Liver (tissue), 3 donors: ENCODE measurements around the gene NAA30.

Experiments used
- EGR1 ChIP-seq, 2 donors: IDR thresholded peaks; 2 replicates each; pipeline ENCODE4 v1.6.1; 2016 to 2018; ENCODE audit warnings: antibody characterized with exemption in 2 of 2, low read depth in 2 of 2
- FOXA1 ChIP-seq: IDR thresholded peaks from 2 replicates; pipeline ENCODE4 v1.6.1; 2016; ENCODE audit warnings: antibody characterized with exemption
- GABPA ChIP-seq, 2 donors: IDR thresholded peaks in 1 of 2; conservative IDR thresholded peaks in 1 of 2; 2 replicates each; pipeline ENCODE4 v1.6.1; 2016; ENCODE audit warnings: antibody characterized with exemption in 2 of 2, mild to moderate bottlenecking in 1 of 2, moderate library complexity in 1 of 2
- HNF4G ChIP-seq: IDR thresholded peaks from 2 replicates; pipeline ENCODE4 v1.6.1; 2016; ENCODE audit warnings: antibody characterized with exemption
- JUND ChIP-seq, 2 donors: IDR thresholded peaks; 2 replicates each; pipeline ENCODE4 v1.6.1; 2016; ENCODE audit warnings: antibody characterized with exemption in 2 of 2
- RAD21 ChIP-seq, 2 donors: IDR thresholded peaks; 2 replicates each; pipeline ENCODE4 v1.6.1; 2016; ENCODE audit warnings: antibody characterized with exemption in 2 of 2, mild to moderate bottlenecking in 2 of 2
- SP1 ChIP-seq: IDR thresholded peaks from 2 replicates; pipeline ENCODE4 v1.6.1; 2018; ENCODE audit warnings: antibody characterized with exemption, mild to moderate bottlenecking
- TAF1 ChIP-seq: conservative IDR thresholded peaks from 2 replicates; pipeline ENCODE4 v1.6.1; 2016; ENCODE audit warnings: antibody characterized with exemption, mild to moderate bottlenecking
- YY1 ChIP-seq: IDR thresholded peaks from 2 replicates; pipeline ENCODE4 v1.6.1; 2016; ENCODE audit warnings: antibody characterized with exemption, mild to moderate bottlenecking
- TF ChIP-seq, protein P1 (sequence below): fragments of 150-350 bp; IDR thresholded peaks from 2 replicates; pipeline ENCODE4 v1.5.1; 2017; ENCODE audit warnings: improper control_type of control experiment, low read depth, low read length; ENCODE audit not compliant: missing input control
- TF ChIP-seq, protein P2 (sequence below): IDR thresholded peaks from 2 replicates; pipeline ENCODE4 v1.6.1; 2016; ENCODE audit warnings: antibody characterized with exemption
- TF ChIP-seq, protein P3 (sequence below): IDR thresholded peaks from 2 replicates; pipeline ENCODE4 v1.6.1; 2016; ENCODE audit warnings: antibody characterized with exemption
- TF ChIP-seq, protein P4 (sequence below): IDR thresholded peaks from 2 replicates; pipeline ENCODE4 v1.6.1; 2016; ENCODE audit warnings: antibody characterized with exemption, mild to moderate bottlenecking
- TF ChIP-seq, protein P5 (sequence below): IDR thresholded peaks from 2 replicates; pipeline ENCODE4 v1.6.1; 2016; ENCODE audit warnings: antibody characterized with exemption
- donor health status: healthy.
- donor health status: healthy.

DNA sequence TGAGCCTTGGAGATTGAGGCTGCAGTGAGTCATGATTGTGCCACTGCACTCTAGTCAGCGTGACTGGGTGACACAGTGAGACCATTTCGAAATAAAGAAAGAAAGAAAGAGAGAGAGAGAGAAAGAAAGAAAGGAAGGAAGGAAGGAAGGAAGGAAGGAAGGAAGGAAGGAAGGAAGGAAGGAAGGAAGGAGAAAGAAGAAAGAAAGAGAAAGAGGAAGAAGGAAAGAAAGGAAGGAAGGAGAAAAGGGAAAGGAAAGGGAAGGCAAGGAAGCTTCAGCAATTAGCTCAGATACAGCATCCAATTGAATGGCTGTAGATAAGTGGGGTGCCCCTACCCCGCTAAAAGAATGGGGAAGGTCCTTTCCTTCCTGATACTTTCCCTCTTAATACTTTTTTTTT is 9.5 kb upstream of the NAA30 start:
- TF ChIP-seq, protein P1, sequence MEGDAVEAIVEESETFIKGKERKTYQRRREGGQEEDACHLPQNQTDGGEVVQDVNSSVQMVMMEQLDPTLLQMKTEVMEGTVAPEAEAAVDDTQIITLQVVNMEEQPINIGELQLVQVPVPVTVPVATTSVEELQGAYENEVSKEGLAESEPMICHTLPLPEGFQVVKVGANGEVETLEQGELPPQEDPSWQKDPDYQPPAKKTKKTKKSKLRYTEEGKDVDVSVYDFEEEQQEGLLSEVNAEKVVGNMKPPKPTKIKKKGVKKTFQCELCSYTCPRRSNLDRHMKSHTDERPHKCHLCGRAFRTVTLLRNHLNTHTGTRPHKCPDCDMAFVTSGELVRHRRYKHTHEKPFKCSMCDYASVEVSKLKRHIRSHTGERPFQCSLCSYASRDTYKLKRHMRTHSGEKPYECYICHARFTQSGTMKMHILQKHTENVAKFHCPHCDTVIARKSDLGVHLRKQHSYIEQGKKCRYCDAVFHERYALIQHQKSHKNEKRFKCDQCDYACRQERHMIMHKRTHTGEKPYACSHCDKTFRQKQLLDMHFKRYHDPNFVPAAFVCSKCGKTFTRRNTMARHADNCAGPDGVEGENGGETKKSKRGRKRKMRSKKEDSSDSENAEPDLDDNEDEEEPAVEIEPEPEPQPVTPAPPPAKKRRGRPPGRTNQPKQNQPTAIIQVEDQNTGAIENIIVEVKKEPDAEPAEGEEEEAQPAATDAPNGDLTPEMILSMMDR, result no peak
- TF ChIP-seq RAD21 (IDR thresholded peaks at IDR 0.05), result no peak
- TF ChIP-seq, protein P2, sequence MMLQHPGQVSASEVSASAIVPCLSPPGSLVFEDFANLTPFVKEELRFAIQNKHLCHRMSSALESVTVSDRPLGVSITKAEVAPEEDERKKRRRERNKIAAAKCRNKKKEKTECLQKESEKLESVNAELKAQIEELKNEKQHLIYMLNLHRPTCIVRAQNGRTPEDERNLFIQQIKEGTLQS, result no peak
- TF ChIP-seq JUND (IDR thresholded peaks at IDR 0.05), result no peak
- TF ChIP-seq, protein P3, sequence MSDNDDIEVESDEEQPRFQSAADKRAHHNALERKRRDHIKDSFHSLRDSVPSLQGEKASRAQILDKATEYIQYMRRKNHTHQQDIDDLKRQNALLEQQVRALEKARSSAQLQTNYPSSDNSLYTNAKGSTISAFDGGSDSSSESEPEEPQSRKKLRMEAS, result no peak
- no peak for TF ChIP-seq TAF1
- no peak for TF ChIP-seq GABPA (IDR thresholded peaks at IDR 0.05 in 1 of 2, conservative IDR thresholded peaks at IDR 0.05 in 1 of 2)
- no peak for TF ChIP-seq EGR1 (IDR thresholded peaks at IDR 0.05; ENCODE audit: low read depth in 2 of 2)
- TF ChIP-seq, protein P4, sequence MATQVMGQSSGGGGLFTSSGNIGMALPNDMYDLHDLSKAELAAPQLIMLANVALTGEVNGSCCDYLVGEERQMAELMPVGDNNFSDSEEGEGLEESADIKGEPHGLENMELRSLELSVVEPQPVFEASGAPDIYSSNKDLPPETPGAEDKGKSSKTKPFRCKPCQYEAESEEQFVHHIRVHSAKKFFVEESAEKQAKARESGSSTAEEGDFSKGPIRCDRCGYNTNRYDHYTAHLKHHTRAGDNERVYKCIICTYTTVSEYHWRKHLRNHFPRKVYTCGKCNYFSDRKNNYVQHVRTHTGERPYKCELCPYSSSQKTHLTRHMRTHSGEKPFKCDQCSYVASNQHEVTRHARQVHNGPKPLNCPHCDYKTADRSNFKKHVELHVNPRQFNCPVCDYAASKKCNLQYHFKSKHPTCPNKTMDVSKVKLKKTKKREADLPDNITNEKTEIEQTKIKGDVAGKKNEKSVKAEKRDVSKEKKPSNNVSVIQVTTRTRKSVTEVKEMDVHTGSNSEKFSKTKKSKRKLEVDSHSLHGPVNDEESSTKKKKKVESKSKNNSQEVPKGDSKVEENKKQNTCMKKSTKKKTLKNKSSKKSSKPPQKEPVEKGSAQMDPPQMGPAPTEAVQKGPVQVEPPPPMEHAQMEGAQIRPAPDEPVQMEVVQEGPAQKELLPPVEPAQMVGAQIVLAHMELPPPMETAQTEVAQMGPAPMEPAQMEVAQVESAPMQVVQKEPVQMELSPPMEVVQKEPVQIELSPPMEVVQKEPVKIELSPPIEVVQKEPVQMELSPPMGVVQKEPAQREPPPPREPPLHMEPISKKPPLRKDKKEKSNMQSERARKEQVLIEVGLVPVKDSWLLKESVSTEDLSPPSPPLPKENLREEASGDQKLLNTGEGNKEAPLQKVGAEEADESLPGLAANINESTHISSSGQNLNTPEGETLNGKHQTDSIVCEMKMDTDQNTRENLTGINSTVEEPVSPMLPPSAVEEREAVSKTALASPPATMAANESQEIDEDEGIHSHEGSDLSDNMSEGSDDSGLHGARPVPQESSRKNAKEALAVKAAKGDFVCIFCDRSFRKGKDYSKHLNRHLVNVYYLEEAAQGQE, result no peak
- no peak for TF ChIP-seq HNF4G
- no peak for TF ChIP-seq FOXA1
- TF ChIP-seq, protein P5, sequence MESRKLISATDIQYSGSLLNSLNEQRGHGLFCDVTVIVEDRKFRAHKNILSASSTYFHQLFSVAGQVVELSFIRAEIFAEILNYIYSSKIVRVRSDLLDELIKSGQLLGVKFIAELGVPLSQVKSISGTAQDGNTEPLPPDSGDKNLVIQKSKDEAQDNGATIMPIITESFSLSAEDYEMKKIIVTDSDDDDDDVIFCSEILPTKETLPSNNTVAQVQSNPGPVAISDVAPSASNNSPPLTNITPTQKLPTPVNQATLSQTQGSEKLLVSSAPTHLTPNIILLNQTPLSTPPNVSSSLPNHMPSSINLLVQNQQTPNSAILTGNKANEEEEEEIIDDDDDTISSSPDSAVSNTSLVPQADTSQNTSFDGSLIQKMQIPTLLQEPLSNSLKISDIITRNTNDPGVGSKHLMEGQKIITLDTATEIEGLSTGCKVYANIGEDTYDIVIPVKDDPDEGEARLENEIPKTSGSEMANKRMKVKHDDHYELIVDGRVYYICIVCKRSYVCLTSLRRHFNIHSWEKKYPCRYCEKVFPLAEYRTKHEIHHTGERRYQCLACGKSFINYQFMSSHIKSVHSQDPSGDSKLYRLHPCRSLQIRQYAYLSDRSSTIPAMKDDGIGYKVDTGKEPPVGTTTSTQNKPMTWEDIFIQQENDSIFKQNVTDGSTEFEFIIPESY, result no peak
- TF ChIP-seq YY1, result no peak
- no peak for TF ChIP-seq SP1
